WERI-Rb-1 (cell line): ENCODE results near the gene LCN6.

Experiments used
- DNase-seq: peaks from one replicate; pipeline ENCODE4 v3.0.0-alpha.2; 2020
- H3K27ac ChIP-seq: fragments of 250-450 bp; sonication (Bioruptor Pico); 2 replicates; pipeline ENCODE4 v1.5.1; 2020; ENCODE audit warnings: mild to moderate bottlenecking, moderate library complexity
- H3K27me3 ChIP-seq: fragments of 250-450 bp; sonication (Bioruptor Pico); 2 replicates; pipeline ENCODE4 v1.5.1; 2021; ENCODE audit warnings: mild to moderate bottlenecking, low read depth, moderate library complexity; ENCODE audit not compliant: insufficient read depth, severe bottlenecking
- H3K36me3 ChIP-seq: fragments of 250-450 bp; sonication (Bioruptor Pico); 2 replicates; pipeline ENCODE4 v1.5.1; 2020; ENCODE audit warnings: mild to moderate bottlenecking, moderate library complexity
- H3K4me3 ChIP-seq: 2 replicates; pipeline ENCODE4 v1.5.1; 2011; ENCODE audit warnings: low read depth, mild to moderate bottlenecking, control low read depth, low read length
- H3K9me3 ChIP-seq: fragments of 250-450 bp; sonication (Bioruptor Pico); 2 replicates; pipeline ENCODE4 v1.5.1; 2021; ENCODE audit warnings: mild to moderate bottlenecking, moderate library complexity; ENCODE audit not compliant: severe bottlenecking
- TF ChIP-seq, protein P1 (sequence below): IDR thresholded peaks from 2 replicates; pipeline ENCODE4 v1.5.1; 2011; ENCODE audit warnings: low read depth, mild to moderate bottlenecking, control low read depth, inconsistent platforms, low read length

LCN6 gene

DNA sequence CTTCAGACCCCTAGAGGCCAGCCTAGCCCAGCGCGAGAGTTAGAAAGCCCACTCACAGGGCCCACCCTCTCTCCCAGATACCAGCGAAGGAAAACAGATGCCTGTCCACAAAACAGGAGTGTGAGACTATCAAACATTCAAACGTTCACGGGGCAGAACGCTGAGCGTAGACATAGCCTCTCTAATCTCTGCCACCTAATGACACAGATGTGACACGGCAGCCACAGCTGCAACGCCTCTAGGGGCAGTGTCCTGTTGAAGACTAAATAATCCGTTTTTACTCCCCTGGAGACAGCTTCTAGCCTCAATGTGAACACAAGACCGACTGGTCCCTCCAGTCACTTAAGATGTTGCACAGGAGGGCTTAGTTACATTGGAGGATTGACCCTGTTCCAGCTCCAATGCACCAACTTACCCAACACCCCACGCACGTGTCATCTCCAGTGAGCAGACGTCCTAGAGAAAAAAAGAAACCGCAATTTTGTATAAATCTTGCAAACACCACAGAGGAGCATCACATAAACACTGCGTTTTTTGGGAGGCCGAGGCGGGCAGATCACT, 21.6 kb downstream of the LCN6 start:
- peaks cover 9% of the 10 kb centered on the region for H3K27me3 ChIP-seq
- no peaks in the 10 kb centered on the region for H3K9me3 ChIP-seq
- H3K27ac ChIP-seq: peak overlapping the region; percentile 39
- no peak for DNase-seq
- TF ChIP-seq, protein P1, sequence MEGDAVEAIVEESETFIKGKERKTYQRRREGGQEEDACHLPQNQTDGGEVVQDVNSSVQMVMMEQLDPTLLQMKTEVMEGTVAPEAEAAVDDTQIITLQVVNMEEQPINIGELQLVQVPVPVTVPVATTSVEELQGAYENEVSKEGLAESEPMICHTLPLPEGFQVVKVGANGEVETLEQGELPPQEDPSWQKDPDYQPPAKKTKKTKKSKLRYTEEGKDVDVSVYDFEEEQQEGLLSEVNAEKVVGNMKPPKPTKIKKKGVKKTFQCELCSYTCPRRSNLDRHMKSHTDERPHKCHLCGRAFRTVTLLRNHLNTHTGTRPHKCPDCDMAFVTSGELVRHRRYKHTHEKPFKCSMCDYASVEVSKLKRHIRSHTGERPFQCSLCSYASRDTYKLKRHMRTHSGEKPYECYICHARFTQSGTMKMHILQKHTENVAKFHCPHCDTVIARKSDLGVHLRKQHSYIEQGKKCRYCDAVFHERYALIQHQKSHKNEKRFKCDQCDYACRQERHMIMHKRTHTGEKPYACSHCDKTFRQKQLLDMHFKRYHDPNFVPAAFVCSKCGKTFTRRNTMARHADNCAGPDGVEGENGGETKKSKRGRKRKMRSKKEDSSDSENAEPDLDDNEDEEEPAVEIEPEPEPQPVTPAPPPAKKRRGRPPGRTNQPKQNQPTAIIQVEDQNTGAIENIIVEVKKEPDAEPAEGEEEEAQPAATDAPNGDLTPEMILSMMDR: 0 out of 2 replicates have a peak, but pooled peaks have one; percentile 20
- H3K4me3 ChIP-seq: peak overlapping the region; percentile 97
- H3K36me3 ChIP-seq: peaks cover 56% of the 10 kb centered on the region

DNA sequence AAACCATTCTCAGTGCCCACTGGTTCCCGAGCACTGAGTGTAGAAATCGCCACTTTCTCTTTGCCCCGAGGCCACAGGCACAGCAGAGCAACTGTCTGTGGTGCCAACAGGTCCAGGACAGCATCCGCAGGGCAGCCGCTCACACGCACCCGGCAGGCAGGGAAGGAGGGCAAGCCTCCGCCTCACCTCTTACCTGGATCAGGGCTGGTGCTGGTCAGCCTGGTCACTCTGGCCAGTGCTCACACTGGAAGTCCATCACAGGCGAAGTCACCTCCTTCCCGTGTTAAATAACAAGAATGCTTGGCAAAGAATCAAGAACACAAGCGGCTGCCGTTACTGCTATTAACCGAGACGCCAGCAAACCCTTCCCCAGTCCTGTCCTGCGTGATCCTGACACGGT, 22.2 kb downstream of the LCN6 start:
- no peak for DNase-seq
- peaks cover 62% of the 10 kb centered on the region for H3K36me3 ChIP-seq
- TF ChIP-seq, protein P1: no peak
- H3K4me3 ChIP-seq: no peak overlapping the region
- peaks cover 9% of the 10 kb centered on the region for H3K27me3 ChIP-seq
- H3K27ac ChIP-seq: peak overlapping the region; percentile 24; the same call in 1 of the 2 replicates
- H3K9me3 ChIP-seq: no peaks in the 10 kb centered on the region

DNA sequence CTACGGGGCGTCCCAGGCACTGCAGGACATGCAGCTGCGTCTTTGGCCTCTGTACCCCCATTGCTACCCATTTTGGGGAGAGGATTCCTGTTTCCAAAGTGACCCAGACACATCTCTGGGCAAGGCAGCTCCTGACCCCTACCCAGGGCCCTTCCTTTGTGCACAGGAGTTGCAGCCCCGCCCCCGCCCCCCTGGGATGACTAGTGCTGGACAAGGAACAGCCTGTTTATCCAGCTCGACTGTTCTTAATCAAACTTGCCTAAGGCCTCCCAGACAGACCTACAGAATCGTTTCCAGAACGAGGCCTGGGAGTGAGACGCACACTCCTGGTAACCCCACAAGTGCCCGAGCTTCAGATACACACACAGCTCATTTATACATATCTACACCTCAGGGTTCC, 22.7 kb downstream of the LCN6 start:
- H3K36me3 ChIP-seq: peaks cover 65% of the 10 kb centered on the region
- no peak overlapping the region for H3K27ac ChIP-seq
- no peaks in the 10 kb centered on the region for H3K9me3 ChIP-seq
- TF ChIP-seq, protein P1: no peak
- peaks cover 9% of the 10 kb centered on the region for H3K27me3 ChIP-seq
- DNase-seq: no peak
- no peak overlapping the region for H3K4me3 ChIP-seq

DNA sequence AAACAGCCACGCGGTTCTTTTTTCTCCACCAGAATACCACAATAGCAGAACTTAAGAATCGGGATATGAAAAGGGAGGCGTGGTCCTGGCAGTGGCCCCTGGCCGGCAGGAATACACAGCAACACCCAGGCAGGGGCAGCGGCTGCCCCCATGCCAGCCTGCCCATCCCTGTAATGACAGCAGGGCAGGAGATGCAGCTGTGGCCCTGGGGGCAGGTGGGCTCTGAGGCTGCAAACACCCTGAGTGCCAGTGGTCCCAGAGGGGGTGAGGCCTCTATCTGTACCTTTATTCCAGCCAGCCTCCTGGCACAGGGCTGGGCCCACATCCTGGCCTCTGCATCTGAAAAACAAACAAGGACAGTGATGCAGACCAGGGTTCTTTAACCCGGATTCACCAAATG, 23.6 kb downstream of the LCN6 start:
- TF ChIP-seq, protein P1: no peak
- H3K9me3 ChIP-seq: no peaks in the 10 kb centered on the region
- H3K36me3 ChIP-seq: peaks cover 65% of the 10 kb centered on the region
- no peak overlapping the region for H3K4me3 ChIP-seq
- H3K27me3 ChIP-seq: peaks cover 9% of the 10 kb centered on the region
- H3K27ac ChIP-seq: no peak overlapping the region
- no peak for DNase-seq

DNA sequence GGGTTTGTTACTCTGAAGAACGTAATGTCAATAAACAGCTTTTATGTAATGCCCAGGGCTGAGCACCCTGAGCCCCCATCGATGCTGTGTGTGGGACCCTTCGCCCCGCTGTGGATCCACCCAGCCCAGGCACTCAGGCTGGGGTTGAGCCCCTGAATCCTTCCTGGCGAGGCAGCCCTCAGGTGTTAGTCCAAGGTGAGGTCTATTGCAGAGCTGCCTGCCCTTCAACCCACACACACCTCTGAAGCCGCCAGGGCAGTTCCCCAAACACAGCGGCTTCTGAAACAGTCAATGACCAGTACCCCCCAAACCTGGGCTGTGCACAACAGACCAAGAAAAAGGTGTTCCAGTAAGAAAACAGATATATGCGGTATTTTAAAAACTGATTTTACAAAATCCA, 24.3 kb downstream of the LCN6 start:
- no peak for DNase-seq
- peaks cover 6% of the 10 kb centered on the region for H3K27me3 ChIP-seq
- H3K4me3 ChIP-seq: no peak overlapping the region
- no peak overlapping the region for H3K27ac ChIP-seq
- TF ChIP-seq, protein P1: no peak
- H3K36me3 ChIP-seq: peaks cover 68% of the 10 kb centered on the region
- H3K9me3 ChIP-seq: no peaks in the 10 kb centered on the region
